ENCODE measurements around the gene ANGPTL3. TPM values are rescaled to one million over a fixed set of nuclear protein-coding genes. Genes with fewer than 3 reads are reported as not detected.
"Not testable (repeated sequence)": the region's sequence is repeated elsewhere in the genome, so short reads cannot be mapped to it uniquely, and the experiment has no call there.

The ANGPTL3 gene, protein sequence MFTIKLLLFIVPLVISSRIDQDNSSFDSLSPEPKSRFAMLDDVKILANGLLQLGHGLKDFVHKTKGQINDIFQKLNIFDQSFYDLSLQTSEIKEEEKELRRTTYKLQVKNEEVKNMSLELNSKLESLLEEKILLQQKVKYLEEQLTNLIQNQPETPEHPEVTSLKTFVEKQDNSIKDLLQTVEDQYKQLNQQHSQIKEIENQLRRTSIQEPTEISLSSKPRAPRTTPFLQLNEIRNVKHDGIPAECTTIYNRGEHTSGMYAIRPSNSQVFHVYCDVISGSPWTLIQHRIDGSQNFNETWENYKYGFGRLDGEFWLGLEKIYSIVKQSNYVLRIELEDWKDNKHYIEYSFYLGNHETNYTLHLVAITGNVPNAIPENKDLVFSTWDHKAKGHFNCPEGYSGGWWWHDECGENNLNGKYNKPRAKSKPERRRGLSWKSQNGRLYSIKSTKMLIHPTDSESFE
- total RNA-seq (2014; rRNA removed; shearing (Covaris generic)), result 0.11 TPM in 1 of 2 replicates, not detected in the other
- polyA plus RNA-seq (2015; cell fraction: cytosol; rRNA removed), result not detected in 2 replicates
- polyA plus RNA-seq (2015; cell fraction: nucleus; rRNA removed), result not detected in 2 replicates

DNA sequence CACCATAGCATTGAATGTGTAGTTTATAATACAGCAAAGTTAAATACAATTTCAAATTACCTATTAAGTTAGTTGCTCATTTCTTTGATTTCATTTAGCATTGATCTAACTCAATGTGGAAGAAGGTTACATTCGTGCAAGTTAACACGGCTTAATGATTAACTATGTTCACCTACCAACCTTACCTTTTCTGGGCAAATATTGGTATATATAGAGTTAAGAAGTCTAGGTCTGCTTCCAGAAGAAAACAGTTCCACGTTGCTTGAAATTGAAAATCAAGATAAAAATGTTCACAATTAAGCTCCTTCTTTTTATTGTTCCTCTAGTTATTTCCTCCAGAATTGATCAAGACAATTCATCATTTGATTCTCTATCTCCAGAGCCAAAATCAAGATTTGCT lies at the start of gene ANGPTL3:
ANGPTL3 (plus strand) TSS at position 240 of the 400 bp plus-strand sequence; CDS start at position 287, 47 bp downstream.
- in situ Hi-C loops (cut with HindIII; ENCODE audit: low pct_unique_long_range_greater_than_20kb, low sequenced_read_pairs), result no loop called here
- no peak for DNase-seq (ENCODE audit: low read depth, low spot score)

DNA sequence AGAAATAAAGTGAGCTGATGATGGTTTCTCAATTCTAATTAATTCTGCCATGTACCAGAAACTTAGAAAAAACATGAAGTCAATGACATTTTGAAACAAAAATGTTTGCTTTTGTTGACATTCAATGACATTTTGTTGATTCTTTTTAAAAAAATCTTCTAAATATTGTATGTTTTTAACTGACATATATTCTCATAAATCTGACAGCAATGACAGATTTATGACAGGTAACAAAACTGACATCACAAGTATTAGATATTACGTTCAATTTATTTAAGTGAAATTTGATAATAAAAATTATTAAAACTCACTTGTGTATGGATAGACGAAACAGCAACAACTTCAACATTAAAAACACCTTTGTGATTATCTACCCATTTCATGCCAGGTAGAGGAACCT lies 36.0 kb upstream of the ANGPTL3 start:
- DNase-seq (ENCODE audit: low read depth, low spot score), result no peak
- in situ Hi-C loops (cut with HindIII; ENCODE audit: low pct_unique_long_range_greater_than_20kb, low sequenced_read_pairs), result no loop called here

DNA sequence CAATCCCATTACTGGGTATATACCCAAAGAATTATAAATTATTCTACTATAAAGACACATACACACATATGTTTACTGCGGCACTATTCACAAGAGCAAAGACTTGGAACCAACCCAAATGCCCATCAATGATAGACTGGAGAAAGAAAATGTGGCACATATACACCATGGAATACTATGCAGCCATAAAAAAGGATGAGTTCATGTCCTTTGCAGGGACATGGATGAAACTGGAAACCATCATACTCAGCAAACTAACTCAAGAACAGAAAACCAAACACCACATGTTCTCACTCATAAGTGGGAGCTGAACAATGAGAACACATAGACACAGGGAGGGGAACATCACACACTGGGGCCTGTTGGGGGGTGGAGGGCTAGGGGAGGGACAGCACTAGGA lies 30.1 kb upstream of the ANGPTL3 start:
- in situ Hi-C loops (cut with HindIII; ENCODE audit: low pct_unique_long_range_greater_than_20kb, low sequenced_read_pairs), result not testable (repeated sequence)

DNA sequence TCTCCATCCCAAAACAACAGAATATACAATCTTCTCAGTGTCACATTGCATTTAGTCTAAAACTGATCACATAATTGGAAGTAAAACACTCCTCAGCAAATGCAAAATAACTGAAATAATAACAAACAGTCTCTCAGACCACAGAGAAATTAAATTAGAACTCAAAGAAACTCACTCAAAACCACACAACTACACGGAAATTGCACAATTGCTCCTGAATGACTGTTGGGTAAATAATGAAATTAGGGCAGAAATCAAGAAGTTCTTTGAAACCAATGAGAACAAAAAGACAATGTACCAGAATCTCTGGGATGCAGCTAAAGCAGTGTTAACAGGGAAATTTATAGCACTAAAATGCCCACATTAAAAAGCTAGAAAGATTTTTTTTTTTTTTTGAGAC lies 29.4 kb upstream of the ANGPTL3 start:
- DNase-seq (ENCODE audit: low read depth, low spot score); in situ Hi-C loops (cut with HindIII; ENCODE audit: low pct_unique_long_range_greater_than_20kb, low sequenced_read_pairs): not testable (repeated sequence)

More for the DNA sequence above, 30.1 kb upstream of the ANGPTL3 start:
- DNase-seq (ENCODE audit: low read depth, low spot score), result not testable (repeated sequence)

DNA sequence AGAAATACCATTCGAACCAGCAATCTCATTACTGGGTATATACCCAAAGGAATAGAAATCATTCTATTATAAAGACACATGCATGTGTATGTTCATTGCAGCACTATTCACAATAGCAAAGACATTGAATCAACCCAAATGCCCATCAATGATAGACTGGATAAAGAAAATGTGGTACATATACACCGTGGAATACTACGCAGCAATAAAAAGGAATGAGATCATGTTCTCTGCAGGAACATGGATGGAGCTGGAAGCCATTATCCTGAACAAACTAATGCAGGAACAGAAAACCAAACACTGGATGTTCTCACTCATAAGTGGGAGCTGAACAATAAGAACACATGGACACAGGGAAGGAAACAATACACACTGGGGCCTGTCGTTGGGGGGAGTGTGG lies 25.8 kb upstream of the ANGPTL3 start:
- in situ Hi-C loops (cut with HindIII; ENCODE audit: low pct_unique_long_range_greater_than_20kb, low sequenced_read_pairs), result not testable (repeated sequence)

DNA sequence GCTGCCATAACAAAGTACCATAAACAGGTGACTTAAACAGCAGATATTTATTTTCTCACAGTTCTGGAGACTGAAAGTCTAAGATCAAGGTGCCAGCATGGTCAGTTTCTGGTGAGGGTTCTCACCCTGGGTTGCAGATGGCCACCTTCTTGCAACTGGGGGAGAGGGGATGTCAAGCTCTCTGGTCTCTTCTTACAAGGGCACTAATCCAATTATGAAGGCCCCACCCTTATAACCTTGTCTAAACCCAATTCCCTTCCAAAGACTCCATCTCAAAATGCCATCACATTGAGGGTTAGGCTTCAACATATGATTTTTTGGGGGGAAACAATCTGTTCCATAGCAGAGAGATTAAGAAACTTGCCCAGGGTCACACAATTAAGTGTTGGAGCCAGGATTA lies 24.8 kb upstream of the ANGPTL3 start:
- in situ Hi-C loops (cut with HindIII; ENCODE audit: low pct_unique_long_range_greater_than_20kb, low sequenced_read_pairs), result no loop called here
- no peak for DNase-seq (ENCODE audit: low read depth, low spot score)

More for the DNA sequence above, 25.8 kb upstream of the ANGPTL3 start:
- DNase-seq (ENCODE audit: low read depth, low spot score), result not testable (repeated sequence)

DNA sequence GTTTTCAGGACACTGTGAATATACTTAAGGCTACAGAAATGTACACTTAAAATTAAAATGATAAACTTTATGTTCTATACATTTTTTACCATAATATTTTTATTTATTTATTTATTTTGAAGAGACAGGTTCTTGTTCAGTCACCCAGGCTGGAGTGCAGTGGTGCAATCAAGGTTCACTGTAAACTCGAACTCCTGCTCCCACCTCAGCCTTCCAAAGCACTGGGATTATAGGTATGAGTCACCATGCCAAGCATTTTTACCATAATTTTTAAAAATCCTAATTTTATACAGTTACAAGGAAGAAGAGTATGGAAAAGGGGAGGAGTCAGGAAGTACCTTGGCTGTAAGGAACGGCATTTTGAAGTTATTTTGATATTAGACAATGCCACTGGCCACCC lies 23.6 kb upstream of the ANGPTL3 start:
- DNase-seq (ENCODE audit: low read depth, low spot score), result no peak
- in situ Hi-C loops (cut with HindIII; ENCODE audit: low pct_unique_long_range_greater_than_20kb, low sequenced_read_pairs), result no loop called here

DNA sequence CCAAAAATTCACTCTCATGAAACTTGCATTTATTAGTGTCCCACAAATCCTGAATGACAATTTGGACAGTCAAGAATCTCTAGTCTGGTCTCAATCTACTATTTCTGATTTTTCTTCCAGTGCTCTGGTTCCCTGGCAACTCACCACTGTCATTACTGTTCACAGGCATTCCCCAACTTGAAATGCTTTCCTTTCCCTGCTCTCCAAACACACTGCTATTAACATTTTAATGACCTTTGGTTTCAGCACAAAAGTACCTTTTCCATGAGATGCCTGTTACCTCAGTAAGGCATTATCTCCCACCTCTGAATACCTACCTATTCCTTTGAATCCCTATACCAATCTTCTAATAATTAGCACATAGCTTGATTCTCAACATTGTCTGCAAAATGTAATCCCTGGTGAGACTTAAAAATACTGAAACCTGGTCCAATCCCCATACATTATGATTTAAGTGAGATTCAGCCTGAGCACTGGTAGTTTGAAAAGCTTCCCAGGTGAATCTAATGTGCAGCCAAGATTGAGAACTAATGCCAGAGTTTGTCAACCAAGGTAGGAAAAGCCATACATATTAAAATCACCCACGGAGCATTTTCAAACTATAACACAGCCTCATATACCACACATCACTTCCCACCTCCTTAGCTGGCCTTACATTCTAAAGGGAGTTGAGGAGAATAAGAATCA lies 11.7 kb upstream of the ANGPTL3 start:
- no peak for DNase-seq (ENCODE audit: low read depth, low spot score)
- in situ Hi-C loops (cut with HindIII; ENCODE audit: low pct_unique_long_range_greater_than_20kb, low sequenced_read_pairs), result no loop called here

DNA sequence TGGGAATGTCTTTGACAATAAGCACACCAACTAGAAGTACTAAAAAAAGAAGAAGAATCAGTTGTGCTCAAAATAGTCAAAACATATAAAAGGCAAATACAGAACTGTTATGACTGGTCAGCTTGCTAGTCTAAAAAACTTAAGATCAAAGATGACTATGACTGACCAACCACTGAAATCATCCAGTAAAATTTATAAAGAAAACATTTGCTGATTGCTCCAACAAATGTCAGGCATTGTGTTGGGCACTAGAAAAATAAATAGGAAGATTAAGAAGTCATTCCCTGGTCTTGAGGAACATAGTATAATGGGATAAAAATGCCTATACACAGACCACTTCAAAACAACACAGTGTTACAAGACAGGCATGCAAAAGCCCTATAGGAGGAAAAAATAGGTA lies 9.3 kb upstream of the ANGPTL3 start:
- no peak for DNase-seq (ENCODE audit: low read depth, low spot score)
- in situ Hi-C loops (cut with HindIII; ENCODE audit: low pct_unique_long_range_greater_than_20kb, low sequenced_read_pairs), result no loop called here

DNA sequence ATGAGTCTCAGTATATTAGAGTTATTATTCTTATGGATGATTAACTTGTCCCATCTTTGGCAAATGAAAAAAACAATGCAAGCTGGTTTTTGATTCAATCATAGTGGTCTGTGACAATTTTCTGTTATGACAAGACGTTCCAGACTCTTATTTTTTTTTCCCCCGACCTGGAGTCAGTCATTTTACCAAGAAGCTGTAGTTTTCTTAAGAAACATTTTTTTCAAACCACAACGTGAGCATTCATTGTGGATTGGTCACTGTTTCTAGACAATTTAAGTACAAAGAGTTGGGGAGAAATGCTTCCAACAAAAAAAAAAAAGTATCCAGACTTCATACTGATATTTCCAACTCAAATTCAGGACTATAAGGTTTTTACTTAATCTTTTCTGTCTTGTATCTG lies 8.0 kb upstream of the ANGPTL3 start:
- no peak for DNase-seq (ENCODE audit: low read depth, low spot score)
- in situ Hi-C loops (cut with HindIII; ENCODE audit: low pct_unique_long_range_greater_than_20kb, low sequenced_read_pairs), result no loop called here

DNA sequence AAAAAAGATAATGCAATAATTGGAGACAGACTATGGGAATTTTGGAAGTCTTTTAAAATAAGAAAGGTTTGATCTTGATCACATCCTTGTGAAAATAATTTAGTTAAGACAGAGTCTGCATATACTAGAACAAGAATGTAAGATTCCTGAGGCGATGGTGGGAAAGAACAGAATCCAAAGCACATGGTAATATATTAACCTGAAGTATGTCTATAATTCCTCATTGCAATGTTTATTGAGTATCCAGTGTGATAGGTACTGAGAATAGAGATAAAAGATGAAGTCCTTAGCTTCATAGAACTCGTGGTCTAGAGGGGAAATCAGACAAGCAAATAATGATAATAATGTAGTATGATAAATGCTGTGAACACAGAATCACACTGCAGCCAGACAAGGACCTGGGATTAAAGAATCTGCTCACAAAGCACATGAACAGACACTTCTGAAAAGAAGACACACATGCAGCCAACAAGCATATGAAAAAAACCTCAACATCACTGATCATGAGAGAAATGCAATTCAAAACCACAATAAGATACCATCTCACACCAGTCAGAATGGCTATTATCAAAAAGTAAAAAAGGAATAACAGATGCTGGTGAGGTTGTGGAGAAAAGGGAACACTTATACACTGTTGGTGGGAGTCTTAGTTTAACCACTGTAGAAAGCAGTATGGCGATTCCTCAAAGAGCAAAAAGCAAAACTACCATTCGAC lies 6.9 kb upstream of the ANGPTL3 start:
- no peak for DNase-seq (ENCODE audit: low read depth, low spot score)
- in situ Hi-C loops (cut with HindIII; ENCODE audit: low pct_unique_long_range_greater_than_20kb, low sequenced_read_pairs), result no loop called here

DNA sequence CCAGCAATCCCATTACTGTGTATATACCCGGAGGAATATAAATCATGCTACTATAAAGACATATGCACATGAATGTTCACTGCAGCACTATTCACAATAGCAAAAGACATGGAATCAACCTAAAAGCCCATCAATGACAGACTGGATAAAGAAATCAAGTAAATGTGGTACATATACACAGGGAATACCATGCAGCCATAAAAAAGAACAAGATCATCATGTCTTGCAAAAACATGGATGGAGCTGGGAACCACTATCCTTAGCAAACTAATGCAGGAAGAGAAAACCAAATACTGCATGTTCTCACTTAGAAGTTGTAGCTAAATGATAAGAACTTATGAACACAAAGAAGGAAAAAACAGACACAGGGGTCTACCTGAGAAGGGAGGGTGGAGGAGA lies 6.4 kb upstream of the ANGPTL3 start:
- in situ Hi-C loops (cut with HindIII; ENCODE audit: low pct_unique_long_range_greater_than_20kb, low sequenced_read_pairs), result no loop called here
- no peak for DNase-seq (ENCODE audit: low read depth, low spot score)

DNA sequence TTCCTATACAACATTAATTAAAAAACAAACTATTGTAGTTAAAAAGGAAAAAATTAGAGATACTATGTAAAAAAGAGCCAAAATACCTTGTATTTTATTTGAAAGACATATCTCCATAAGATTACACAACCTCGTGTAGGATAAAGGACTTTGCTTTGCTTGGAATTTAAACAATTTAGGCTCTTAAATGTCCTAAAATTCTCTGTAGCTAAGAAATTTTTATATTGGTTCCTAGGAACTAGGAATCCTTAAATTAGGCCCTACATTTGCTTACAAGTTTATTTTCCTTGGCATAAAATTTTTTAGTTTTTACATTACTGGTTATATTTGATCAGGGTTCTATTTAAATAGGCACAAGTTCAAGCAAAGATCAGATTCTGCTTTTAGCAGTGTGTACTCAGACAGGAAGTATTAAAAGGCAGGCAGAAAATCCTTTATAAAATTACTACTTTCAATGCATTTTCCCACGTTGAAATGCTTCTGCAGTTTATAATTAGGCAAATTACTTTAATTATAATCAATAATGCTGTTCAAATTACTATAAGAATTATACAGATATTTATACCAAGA lies 3.4 kb upstream of the ANGPTL3 start:
- in situ Hi-C loops (cut with HindIII; ENCODE audit: low pct_unique_long_range_greater_than_20kb, low sequenced_read_pairs), result no loop called here
- no peak for DNase-seq (ENCODE audit: low read depth, low spot score)

DNA sequence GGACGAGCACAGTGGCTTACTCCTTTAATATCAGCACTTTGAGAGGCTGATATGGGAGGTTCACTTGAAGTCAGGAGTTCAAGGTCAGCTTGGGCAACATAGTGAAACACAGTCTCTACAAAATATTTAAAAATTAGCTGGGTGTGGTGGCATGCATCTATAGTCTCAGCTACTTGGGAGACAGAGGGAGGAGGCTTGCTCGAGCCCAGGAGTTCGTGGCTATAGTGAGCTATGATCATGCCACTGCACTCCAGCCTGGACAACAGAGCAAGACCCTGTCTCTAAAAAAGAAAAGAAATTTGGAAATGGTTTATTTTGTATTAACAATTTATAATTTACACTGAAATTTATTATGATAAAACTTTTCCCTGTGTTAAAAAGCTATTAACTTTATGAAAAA lies 1.7 kb upstream of the ANGPTL3 start:
- no peak for DNase-seq (ENCODE audit: low read depth, low spot score)
- in situ Hi-C loops (cut with HindIII; ENCODE audit: low pct_unique_long_range_greater_than_20kb, low sequenced_read_pairs), result no loop called here

DNA sequence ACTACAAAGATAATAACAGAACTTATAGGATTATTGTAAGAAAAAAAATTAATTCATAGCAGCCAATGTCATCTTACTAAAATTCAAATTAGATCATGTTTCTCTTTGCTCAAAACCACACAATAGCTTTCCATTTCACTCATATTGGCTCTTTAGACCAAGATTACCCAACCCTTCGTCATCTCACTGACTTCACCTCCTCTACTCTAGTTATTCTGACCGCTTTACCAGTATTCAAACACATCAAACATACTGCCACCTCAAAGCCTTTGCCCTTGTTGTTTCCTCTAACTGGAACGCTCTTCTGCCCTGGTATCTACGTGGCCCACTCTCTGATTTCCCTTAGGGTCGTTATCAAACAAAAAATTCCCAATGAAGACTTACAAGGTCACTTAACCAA lies 1.7 kb downstream of the ANGPTL3 start:
- DNase-seq (ENCODE audit: low read depth, low spot score), result no peak
- in situ Hi-C loops (cut with HindIII; ENCODE audit: low pct_unique_long_range_greater_than_20kb, low sequenced_read_pairs), result no loop called here

DNA sequence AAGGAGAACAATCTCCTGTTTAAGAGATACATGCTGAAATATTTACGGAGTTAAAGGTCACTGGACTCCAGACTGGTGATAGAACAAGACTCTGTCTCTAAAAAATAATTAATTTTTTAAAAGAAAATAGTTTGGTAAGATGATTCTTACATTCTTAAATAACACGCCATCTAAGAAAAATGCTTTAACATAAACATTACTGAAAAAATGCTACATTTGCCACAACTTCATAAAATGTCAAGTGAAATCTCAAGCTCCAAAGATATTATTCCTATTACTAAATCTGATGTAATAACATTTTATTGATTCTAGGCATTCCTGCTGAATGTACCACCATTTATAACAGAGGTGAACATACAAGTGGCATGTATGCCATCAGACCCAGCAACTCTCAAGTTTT lies 4.1 kb downstream of the ANGPTL3 start:
- in situ Hi-C loops (cut with HindIII; ENCODE audit: low pct_unique_long_range_greater_than_20kb, low sequenced_read_pairs), result no loop called here
- no peak for DNase-seq (ENCODE audit: low read depth, low spot score)

DNA sequence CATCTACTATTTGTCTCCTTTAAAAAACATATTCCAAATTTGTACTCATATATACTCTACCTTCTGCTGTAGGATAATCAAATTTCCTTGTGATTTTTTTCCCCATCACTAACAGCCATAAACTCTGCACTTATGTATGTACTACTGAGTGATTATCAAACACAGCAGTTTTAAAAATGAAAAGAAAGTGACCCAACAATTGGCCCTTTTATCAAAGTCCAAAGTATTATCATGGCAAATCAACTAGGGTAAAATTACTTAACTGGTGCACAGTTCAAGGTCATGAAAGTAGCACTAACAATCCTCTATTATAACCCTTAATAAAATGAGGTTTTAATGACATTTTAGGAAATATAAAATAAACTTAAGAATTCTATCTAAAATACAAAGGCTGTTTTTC lies 11.6 kb downstream of the ANGPTL3 start:
- no peak for DNase-seq (ENCODE audit: low read depth, low spot score)
- in situ Hi-C loops (cut with HindIII; ENCODE audit: low pct_unique_long_range_greater_than_20kb, low sequenced_read_pairs), result no loop called here

DNA sequence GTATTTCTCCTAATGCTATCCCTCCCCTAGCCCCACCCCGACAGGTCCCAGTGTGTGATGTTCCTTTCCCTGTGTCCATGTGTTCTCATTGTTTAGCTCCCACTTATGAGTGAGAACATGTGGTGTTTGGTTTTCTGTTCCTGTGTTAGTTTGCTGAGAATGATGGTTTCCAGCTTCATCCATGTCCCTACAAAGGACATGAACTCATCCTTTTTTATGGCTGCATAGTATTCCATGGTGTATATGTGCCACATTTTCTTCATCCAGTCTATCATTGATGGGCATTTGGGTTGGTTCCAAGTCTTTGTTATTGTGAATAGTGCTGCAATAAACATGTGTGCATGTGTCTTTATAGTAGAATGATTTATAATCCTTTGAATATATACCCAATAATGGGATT lies 13.3 kb downstream of the ANGPTL3 start:
- in situ Hi-C loops (cut with HindIII; ENCODE audit: low pct_unique_long_range_greater_than_20kb, low sequenced_read_pairs); DNase-seq (ENCODE audit: low read depth, low spot score): not testable (repeated sequence)

Data from SK-MEL-5 (cell line).